GM13977 (cell line): ENCODE data around the gene NUP93.
"Not testable (repeated sequence)": the region's sequence is repeated elsewhere in the genome, so short reads cannot be mapped to it uniquely, and the experiment has no call there.

ENCODE experiments used
- DNase-seq: peaks from one replicate; pipeline ENCODE4 v3.0.0; 2012; ENCODE audit warnings: low spot score
- in situ Hi-C: fragments of 300-500 bp; cut with MboI; formaldehyde crosslinking; loops from one replicate; pipeline ENCODE4 v1.12.0; 2022; ENCODE audit warnings: low sequenced_read_pairs, low pct_unique_long_range_greater_than_20kb, mixed read lengths, inconsistent platforms; ENCODE audit not compliant: unreplicated experiment
- TF ChIP-seq, protein P1 (sequence below): IDR thresholded peaks from 2 replicates; pipeline ENCODE4 v1.5.1; 2012; ENCODE audit warnings: mild to moderate bottlenecking, control low read depth; ENCODE audit not compliant: insufficient read depth; ENCODE audit errors: extremely low read depth, missing control alignments

NUP93 gene

DNA sequence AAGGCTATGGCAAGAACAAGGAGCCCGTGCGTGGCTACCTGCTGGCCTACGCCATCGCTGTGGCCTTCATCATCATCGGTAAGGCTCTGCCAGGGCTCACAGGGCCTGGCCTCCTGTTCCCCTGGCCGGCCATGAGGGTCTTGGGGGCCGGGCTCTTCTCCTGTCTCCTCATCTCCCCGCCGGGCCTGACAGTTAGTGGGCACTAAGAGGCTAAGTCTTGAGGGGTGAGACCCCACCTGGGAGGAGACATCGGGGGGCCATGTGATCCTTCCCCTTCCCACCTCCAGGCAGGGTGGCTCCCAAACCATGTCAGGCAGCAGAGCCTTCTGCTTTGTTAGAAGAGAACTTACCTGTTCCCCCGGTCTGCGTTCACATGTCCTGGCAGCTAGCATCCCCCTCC lies 150.2 kb downstream of the NUP93 start:
- in situ Hi-C loops: no loop called here
- TF ChIP-seq, protein P1, sequence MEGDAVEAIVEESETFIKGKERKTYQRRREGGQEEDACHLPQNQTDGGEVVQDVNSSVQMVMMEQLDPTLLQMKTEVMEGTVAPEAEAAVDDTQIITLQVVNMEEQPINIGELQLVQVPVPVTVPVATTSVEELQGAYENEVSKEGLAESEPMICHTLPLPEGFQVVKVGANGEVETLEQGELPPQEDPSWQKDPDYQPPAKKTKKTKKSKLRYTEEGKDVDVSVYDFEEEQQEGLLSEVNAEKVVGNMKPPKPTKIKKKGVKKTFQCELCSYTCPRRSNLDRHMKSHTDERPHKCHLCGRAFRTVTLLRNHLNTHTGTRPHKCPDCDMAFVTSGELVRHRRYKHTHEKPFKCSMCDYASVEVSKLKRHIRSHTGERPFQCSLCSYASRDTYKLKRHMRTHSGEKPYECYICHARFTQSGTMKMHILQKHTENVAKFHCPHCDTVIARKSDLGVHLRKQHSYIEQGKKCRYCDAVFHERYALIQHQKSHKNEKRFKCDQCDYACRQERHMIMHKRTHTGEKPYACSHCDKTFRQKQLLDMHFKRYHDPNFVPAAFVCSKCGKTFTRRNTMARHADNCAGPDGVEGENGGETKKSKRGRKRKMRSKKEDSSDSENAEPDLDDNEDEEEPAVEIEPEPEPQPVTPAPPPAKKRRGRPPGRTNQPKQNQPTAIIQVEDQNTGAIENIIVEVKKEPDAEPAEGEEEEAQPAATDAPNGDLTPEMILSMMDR: no peak
- DNase-seq: no peak

DNA sequence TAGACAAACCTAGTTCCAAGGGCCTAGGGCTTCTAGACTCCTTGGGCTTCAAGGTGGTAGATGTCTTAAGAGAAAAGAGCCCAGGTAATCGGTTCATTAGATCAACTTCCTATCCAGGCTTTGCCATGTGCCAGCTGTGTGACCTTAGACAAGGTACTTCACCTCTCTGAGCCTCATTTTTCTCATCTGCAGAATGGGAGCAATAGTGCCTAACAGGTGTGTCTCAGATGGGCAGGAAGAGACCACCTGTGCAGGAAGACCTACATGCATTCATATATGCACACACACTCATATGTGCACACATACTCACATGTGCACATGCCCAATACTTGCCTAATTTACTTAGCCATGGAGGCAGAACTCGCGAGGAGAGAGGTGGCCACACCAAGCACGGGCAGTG lies 150.8 kb downstream of the NUP93 start:
- DNase-seq: no peak
- TF ChIP-seq, protein P1: no peak
- in situ Hi-C loops: no loop called here

DNA sequence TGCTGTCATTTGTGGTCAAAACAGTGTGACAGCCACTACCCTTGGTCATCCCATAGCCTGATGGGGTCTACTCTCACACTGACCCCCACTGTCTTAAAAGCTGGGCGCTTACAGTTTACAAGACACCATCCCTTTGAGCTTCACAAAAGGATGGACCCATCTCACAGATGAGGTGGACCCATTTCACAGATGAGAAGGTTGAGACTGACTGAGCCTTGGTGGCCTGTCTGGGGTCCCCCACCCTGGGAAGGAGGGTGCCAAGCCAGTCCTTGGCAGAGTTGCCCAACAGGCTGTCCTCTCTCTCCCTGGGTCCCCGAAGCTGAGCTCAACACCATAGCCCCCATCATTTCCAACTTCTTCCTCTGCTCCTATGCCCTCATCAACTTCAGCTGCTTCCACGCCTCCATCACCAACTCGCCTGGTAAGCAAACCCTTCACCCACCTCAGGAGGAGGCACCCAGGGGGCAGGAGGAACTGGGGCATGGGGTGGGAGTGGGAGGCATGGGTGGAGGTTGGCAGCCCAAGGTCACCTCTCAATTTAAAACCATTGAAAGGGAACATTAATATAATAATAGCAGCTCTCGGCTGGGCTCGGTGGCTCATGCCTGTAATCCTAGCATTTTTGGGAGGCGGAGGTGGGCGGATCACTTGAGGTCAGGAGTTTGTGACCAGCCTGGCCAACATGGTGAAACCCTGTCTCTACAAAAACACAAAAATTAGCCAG lies 152.3 kb downstream of the NUP93 start:
- no peak for DNase-seq
- in situ Hi-C loops: no loop called here
- TF ChIP-seq, protein P1: no peak

DNA sequence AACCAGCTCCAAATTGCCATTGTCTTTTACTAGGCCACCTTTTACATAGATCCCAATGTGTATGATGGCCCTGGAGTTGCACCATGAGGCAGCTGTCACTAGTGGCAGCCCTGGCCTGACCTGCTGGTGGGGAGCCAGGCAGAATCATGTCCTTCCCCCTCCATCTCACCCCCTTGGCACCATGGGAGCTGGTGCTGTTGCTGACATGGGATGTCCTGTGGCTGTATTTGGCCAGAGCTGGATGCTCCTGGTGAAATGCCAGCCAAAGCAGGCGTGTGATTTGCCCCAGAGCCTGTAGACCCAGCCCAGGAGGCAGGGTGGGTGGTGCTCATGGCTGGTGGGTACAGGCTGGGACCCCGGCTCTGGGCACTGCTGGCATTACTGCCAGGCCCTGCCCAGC lies 153.7 kb downstream of the NUP93 start:
- TF ChIP-seq, protein P1: no peak
- no peak for DNase-seq
- in situ Hi-C loops: no loop called here

DNA sequence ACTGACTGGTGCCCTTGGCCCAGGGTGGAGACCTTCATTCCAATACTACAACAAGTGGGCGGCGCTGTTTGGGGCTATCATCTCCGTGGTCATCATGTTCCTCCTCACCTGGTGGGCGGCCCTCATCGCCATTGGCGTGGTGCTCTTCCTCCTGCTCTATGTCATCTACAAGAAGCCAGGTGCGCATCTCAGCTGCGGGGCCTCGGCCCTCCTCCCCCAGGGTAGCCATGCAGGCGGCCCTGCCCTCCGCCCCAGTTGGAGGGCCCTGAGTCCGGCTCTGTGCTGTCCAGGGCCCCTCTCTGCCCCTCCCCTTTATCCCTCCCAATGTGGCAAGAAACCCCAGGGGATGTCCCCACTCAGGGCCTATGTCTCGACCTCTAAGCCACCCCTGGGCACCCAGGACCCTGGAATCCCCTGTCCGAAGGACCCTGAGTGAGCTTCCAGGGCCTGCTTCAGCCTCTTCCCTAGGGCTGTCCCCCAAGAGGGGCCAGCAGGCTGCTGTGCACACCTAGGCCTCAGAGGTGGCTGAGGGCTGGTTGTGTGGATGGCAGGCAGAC lies 154.2 kb downstream of the NUP93 start:
- TF ChIP-seq, protein P1: no peak
- DNase-seq: no peak
- in situ Hi-C loops: no loop called here

DNA sequence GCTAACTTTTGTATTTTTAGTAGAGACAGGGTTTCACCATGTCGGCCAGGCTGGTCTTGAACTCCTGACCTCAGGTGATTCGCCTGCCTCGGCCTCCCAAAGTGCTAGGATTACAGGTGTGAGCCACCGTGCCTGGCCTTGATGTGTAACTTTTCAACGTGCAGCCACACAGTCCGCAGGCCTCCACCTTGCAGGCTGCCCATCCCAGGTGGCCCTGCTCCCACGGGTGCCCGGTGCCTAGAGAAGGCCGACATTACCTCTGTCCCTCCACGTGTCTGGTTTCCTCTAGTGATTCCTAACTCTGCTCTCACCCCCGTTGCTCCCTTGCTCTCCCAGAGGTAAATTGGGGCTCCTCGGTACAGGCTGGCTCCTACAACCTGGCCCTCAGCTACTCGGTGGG lies 155.0 kb downstream of the NUP93 start:
- DNase-seq, in situ Hi-C loops: not testable (repeated sequence)

DNA sequence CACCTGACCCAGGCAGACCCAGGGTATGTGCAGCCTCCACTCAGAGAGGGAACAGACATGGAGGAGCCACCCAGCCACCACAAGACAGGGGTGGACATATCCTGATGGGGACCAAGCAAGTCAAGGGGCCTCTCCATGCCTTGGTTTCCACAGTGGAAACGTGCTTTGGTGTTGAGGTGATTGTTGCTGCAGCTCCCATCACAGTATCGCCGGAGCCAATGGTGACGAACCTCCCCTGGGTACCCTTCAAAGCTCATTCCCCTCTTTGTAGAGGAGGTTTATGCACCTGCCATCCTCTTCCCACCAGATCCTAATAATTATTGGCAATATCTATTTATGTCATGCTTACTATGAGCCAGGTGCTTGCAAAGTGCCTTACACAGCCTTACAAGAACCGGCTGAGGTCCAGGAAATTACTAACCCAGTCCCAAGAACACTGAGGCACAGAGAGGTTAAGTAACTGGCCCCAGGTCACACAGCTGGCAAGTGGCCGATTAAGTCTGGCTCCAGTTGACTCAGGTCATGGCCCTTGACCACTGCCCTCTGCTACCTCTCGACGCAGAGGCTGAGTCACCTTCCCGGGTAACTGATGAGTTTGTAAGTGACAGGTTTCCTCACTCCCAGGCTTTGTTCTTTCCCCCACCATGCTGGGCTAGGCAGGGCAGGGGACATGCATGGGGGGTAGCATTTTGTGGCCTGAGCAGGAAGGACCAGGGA lies 155.7 kb downstream of the NUP93 start:
- DNase-seq: no peak
- TF ChIP-seq, protein P1: no peak
- in situ Hi-C loops: no loop called here
